GM21619 (cell line): Measurements from ENCODE around the gene ACSF2.
A peak's percentile ranks its signal among the peaks of the same experiment; 100 is the strongest.
"Not testable (repeated sequence)": the region's sequence is repeated elsewhere in the genome, so short reads cannot be mapped to it uniquely, and the experiment has no call there.

Experiments used
- ATAC-seq: cut with Tn5 transposase; IDR thresholded peaks from one replicate; pipeline ENCODE4 v1.9.1; 2021; ENCODE audit not compliant: unreplicated experiment

The ACSF2 gene, protein sequence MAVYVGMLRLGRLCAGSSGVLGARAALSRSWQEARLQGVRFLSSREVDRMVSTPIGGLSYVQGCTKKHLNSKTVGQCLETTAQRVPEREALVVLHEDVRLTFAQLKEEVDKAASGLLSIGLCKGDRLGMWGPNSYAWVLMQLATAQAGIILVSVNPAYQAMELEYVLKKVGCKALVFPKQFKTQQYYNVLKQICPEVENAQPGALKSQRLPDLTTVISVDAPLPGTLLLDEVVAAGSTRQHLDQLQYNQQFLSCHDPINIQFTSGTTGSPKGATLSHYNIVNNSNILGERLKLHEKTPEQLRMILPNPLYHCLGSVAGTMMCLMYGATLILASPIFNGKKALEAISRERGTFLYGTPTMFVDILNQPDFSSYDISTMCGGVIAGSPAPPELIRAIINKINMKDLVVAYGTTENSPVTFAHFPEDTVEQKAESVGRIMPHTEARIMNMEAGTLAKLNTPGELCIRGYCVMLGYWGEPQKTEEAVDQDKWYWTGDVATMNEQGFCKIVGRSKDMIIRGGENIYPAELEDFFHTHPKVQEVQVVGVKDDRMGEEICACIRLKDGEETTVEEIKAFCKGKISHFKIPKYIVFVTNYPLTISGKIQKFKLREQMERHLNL

DNA sequence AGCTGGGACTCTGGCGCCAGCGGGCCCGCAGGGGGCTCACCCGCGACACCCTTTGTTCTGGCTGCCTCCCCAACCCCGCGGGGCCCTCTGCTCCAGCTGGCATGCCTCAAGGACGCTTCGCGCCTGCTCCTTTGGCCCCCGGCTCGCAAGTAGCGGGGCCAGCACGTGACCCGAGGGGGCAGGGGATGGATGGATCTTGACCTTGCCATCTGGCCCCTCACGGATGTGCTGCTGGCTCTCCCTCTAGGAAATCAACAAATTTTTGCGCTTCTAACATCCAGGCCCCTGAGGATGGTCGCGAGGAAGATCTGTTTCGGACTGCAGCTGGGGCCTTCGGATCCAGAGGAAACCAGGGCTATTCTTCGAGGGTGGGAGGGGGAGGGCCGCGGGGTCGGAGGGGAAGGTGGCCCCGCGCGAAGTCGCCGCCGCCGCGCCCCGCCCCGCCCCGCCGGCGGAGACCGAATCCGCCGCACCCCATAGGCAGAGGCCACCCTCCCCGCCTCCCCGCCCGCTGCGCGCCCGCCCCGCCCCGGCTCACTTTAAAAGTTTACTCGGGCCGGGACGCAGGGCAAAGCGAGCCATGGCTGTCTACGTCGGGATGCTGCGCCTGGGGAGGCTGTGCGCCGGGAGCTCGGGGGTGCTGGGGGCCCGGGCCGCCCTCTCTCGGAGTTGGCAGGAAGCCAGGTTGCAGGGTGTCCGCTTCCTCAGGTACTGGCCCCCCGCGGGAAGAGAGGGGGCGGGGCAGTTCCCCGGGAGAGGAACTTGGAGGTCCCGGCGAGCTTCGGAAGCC lies at the start of gene ACSF2:
ACSF2 (plus strand) TSS at position 537 of the 790 bp plus-strand sequence; CDS start at position 581, 44 bp downstream.
- peak; percentile 47 for ATAC-seq

DNA sequence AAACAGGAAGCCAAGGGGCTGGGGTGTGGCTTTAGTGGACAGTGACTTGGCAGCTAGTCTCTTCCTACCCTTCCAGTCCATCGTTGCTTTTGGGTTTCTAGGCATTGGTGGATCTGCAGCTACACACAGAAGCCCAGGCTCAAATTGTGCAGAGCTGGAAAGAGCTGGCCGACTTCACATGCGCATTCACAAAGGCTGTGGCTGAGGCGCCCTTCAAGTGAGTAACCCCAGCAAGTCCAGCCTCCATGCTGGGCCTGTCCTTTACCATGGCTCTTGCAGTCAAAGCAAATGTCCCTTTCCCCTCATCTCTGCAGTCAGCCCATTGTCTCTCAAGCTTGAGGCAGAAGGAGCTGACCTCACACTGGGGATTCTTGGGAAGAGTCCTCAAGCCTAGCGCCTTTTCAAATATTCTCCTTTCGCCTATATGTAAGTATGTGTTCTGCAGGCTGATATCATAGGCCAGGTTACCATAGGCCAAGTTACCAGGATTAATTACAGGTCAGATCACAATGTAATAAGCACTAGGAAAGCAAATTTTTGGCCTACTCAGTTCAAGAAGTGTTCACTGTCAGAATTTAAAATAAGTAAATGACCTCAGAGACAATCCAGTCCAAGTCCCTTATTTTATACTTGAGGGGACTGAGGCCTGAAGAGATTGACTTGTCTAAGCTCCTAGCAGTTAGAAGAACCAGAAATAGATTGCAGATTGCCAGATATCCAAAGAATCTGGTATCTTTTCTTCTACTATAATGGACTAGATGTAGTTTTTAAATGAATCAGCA lies 46.5 kb upstream of the ACSF2 start:
- no peak for ATAC-seq

DNA sequence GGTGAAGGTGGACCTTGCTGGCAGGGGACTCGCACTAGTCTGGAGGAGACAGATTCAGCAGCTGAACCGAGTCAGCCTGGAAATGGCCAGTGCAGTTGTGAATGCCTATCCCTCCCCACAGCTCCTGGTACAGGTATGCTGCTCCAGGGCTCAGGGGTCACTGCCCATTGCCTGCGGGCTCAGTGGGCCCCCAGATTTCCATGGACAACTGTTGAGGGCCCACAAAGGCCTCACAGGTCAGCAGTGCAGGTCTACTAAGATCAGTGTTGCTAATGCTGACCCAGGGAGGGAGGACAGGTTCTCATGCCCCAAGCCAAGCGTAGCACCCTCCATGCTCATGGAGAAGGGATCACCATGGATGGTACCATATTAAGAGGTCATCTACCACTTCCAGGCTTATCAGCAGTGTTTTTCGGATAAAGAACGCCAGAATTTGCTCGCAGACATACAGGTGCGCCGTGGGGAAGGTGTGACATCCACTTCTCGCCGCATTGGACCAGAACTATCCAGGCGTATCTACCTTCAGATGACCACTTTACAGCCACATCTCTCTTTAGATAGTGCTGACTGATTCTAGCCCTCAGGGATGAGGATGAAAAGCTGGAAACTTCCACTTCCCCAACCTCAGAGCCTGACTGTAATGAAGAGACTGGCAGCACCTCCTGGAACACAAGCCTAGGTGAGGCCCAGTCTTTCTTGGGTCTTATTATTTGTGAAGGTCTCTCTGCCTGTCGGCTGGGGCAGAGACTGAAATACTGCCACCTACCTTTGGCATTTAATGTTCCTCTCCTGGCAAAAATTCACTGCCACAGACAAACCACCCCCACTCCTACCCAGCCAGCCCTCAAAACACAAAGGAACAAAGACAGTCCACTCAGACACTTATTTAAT lies 45.4 kb upstream of the ACSF2 start:
- ATAC-seq = no peak

DNA sequence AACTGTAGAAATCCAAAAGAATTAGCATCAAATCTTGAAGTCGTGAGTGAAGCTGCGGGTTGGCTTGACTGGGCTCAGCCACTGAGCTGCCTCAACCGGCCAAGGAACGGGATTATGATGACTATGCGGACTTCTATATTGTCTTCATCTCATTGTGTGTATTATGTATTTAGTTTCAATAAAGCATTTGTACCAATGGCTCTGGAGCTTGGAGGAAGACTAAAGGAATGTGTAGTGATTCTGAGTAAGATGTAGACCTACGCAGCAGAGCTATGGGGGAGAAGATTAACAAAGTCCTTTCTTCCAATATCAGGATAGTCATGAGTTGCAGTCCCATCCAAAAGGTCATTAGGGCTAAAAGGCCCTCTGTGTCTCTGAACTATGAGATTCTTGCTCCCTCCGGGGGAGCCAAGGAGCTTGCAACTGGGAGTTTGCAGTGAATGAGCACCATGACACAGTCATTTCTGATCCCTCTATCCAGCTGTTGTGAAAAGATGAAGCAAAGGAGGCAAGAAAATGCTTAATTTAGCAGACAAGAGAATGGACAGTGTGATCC lies 44.7 kb upstream of the ACSF2 start:
- ATAC-seq = no peak

DNA sequence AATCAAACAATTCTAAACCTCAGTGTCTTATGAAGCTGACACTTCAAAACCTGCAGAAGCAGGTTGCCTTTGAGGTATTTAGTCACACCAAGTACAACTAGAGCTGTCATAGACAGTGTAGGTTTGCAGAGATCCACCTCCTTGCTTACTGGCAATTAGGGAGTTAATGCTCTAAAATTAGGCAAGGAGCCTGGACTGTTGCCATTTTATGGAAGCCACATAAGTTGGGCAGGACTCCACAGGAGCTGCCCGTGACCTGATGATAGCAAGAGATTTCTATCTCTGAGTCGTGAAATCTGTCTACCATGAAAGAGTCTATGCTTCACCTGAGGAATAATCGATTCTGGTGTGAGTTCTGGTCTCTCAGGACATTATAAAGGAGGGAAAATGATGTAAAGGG lies 44.1 kb upstream of the ACSF2 start:
- no peak for ATAC-seq

DNA sequence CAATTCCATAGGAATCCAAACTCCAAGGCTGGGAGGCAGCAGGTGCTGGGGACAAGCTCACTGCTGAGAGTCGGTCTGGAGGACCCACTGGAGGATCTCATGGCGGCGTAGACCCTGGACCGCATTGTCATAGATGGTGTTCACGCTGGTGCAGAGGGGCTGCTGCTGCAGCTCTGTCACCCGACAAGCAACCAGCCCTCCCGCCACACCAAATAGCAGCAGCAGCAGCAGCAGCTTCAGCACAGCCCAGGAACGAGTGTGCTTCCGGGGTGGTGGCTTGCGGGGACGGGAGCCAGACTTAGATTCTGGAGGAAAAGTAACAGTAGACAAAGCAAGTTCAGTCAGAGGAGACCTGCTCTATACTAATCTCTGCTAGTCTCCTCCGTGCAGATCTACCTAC lies 43.1 kb upstream of the ACSF2 start:
- no peak for ATAC-seq

DNA sequence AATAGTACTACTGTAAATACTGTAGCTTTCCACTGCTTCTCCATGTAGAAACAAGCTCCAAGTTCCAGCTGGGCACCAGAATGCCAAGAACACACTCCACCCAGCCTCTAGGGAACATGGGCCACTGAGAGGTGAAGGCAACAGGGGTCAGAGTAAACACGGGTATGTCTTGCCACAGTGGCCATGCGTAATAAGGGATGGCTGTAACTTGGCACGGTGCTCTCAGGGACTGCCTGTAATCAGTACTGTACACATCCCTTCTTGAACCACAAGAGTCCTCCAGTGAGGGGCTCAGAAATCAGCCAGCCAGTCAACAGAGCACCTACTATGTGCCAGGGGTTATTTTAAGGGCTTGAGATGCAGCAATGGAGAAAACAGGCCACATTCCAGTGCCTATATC lies 39.5 kb upstream of the ACSF2 start:
- ATAC-seq = no peak

DNA sequence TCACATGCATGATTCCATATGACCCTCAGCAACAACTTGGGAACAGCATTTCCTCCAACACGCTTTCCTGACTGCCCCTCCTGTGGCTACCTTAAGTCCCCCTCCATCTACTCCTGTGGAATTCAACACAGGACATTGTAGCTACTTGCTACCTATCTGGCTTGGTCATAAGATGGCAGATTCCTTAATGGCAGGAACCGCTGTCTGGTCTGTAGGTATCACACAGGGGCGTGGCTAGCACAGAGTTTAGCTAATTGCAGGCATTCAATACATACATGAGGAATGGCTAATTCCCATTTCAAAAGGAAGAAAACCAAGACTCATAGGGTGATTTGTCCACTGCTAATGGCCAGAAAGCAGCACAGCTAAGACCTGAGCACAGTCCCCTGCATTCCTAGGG lies 37.3 kb upstream of the ACSF2 start:
- ATAC-seq = no peak

DNA sequence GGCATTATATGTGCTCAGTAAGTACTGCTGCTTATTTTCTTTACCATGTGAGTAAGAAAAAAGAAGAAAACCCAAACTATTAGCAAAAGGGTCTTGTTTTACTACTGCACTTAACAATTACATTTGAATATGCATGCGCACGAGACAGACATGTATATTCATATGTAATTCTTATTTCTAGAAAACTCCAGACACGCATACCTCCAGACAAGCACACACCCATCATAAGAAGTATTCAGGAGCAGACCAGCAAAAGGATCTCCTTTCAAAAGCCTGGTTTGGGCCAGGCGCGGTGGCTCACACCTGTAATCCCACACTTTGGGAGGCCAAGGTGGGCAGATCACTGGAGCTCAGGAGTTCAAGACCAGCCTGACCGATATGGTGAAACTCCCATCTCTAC lies 36.5 kb upstream of the ACSF2 start:
- ATAC-seq = no peak

DNA sequence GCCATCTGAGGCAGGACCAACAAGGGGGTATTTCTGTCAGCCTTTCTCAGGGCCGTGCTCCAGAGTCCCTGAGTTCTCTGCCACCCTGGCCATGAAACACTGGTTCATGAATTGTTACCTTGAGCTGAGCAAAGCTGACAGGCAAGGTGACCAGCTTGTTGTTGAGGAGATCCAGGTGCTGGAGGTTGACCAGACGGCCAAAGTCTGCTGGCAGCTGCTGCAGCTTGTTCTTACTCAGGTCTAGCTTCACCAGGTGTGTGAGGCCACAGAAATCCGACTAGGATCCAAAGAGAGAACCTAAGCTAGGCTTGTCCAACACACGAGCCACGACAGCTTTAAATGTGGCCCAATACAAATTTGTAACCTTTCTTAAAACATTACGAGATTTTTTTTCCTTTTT lies 33.4 kb upstream of the ACSF2 start:
- no peak for ATAC-seq

DNA sequence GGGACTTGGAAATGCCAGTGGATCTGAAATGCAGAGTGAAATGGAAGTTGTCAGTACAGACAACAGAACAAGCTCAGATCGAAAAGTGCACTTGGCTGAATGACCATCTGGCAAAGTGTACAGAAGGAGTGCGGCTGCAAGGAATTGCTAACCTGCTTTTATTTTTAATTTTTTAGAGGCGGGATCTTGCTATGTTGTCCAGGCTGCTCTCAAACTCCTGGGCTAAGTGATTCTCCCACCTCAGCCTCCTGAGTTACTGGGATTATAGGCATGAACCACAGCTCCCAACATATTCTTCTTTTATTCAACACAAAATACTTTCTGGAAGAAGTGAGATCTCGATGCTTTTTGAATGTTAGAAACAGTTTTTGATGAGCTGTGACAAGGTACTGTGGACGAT lies 32.3 kb upstream of the ACSF2 start:
- no peak for ATAC-seq

DNA sequence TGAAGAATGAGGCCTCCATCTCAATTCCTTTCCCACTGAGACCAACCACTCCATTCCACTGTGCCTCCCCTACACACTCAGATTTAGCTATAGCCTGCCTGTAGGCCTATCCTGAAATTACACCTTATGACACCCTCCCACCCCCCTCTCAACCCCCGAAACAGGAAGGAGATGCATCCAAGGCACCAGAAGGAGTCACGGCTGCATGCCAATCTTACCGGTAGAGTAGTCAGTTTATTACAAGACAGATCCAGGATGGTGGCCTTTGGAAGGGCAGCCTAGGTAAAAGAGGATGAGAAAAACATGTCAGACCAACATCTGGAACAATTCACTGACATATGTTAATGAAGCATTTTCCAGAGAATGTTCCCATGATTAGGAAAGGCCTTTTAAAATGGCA lies 31.3 kb upstream of the ACSF2 start:
- ATAC-seq = no peak

DNA sequence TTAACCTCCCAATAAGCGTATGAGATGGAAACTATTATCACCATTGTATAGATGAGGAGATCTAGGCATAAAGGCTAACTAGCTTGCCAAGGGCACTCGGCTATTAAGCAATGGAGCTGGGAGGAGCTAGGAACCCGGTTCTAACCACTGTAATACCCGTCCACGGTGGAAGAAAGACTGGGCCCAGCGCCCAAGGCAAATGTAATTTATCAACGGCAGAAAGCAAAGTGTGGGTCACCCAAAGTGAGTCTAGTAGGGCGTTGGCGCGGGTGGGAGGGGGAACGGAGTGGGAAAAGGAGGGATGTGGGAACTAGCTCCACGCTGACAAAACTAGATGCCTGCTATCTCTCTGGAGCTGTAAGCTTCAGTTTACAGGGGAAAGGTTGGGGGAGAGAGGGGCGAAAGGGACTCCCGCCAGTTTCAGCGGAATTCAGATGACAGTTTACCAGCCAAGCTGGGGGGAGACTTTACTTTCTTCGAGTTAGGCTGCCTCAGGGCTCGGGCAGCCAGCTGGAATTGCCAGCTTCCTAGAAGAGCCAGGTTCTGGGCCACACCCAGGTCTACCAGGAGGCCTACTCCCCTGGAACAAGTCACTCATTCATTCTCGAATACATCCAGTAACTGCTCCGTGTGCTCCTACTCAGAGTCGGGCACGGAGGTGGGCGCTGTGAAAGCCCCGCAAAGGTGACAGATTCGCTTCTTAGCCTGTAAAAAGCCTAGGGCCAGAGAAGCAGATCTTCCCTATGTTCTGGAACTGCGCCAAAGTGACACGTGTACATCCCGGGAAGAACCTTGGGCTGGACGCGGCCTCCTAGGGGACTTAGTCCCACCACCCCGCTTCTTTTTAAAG lies 29.5 kb upstream of the ACSF2 start:
- peak; percentile 10 for ATAC-seq

DNA sequence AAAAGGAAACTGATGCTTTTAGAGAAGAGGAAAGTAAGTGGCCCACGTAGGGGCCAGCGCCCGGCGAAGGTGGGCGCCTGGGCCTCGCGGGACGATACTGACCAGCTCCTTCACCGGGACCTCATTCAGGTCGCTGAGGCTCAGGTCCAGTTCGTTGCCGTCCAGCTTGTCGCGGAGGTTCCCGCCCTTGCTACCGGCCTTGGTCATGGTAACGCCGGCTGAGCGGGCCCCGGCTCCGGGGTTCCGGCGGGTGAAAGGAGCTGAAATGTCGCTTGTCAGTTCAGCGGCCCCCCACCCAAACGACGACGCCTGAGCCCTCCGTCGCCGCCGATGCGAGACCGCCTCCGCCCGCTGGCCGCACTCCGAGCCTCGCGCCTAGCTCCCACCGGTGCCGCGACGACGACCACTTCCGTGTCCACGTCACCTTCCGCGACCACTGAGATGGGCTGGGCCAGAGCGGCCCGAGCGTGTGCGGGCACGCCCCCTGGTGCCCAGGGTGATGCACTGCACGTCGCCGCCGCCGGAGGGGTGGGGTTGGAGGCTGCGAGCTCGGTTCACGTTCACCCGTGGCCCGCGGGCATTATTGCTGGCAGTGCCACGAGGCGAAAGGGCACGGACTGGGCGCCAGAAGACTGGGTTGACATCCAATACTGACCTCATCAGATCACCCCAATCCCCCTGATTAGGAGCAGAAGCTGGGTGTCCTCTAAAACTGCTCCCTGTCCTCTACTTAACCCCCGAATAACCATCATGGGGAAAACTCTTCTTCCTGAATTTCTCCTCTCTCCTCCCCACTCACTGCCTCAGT lies 28.7 kb upstream of the ACSF2 start, which contains the start of gene LRRC59:
LRRC59 (minus strand) TSS at position 413 of the 808 bp plus-strand sequence; CDS start at position 207, 206 bp downstream.
- ATAC-seq = peak; percentile 92

DNA sequence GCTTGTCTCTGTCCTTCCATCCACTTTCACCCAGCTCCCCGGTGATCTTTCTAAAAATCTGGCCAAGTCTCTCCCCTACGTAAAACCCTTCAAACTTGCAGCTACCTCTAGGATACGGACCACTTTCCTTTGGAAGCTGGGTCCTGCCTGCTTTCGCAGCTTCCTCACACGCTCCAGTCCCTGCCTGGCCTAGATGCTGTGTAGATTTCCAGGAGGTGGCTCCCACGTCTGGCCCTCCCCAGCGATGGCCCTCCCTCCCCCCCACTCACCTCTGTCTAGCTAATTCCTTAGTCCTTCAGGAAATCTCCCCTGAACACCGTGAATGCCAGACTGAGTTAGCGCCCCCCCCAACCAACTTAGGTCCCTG lies 28.1 kb upstream of the ACSF2 start:
- ATAC-seq = no peak

DNA sequence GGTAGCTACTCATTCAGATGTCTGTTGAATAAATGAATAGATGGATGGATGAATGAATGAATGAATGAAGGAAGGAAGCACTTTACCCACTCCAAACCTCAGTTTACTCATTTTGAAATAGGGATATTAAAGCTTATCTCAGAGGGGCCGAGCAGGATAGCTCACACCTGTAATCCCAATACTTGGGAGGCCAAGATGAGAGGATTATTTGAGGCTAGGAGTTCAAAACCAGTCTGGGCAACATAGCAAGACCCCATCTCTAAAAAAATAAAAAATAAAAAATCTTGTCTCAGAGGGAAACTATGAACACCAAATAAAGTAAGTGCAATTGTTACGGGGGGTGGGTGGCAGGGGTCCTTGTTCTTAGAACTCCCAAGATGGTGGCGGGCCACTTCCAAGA lies 27.3 kb upstream of the ACSF2 start:
- not testable (repeated sequence) for ATAC-seq

DNA sequence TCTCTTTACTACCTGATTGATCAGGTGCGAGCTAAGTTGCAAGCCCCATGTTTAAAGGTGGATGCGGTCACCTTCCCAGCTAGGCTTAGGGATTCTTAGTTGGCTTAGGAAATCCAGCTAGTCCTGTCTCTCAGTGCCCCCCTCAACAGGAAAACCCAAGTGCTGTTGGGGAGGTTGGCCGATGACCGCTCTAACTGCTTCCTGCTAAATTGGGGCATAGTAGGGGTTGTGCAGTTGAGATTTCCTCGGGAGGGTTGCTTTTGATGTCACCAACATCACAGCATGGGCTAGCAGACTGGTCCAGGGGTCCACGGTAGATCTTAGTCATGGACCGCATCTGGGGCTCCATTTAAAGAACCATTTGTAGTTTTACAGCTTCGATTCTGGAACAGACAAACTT lies 26.4 kb upstream of the ACSF2 start:
- not testable (repeated sequence) for ATAC-seq

DNA sequence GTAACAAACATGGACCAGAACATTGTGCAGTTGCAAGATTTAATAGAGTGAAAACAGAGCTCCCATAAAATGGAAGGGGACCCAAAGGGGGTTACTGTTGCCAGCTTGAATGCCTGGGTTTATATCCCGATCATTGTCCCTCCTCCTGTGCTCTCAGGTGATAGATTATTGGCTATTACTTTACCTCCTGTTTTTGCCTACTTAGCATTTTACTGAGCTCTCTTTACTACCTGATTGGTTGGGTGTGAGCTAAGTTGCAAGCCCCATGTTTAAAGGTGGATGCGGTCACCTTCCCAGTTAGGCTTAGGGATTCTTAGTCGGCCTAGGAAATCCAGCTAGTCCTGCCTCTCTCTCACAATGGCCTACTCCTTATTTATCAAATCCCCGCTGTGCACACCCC lies 20.7 kb upstream of the ACSF2 start:
- not testable (repeated sequence) for ATAC-seq
